HG03460 (cell line): ENCODE measurements around the gene NOTO.

Experiments used
- ATAC-seq: cut with Tn5 transposase; IDR thresholded peaks from one replicate; pipeline ENCODE4 v1.9.1; 2021; ENCODE audit not compliant: unreplicated experiment

Gene NOTO

GRCh38 chr2:73255907-73256617 is 53.7 kb downstream of the NOTO start:
- ATAC-seq: no peak

GRCh38 chr2:73256618-73256922 is 54.2 kb downstream of the NOTO start:
- no peak for ATAC-seq

- ATAC-seq: no peak
These were observed 54.6 kb downstream of the NOTO start for GRCh38 chr2:73257021-73257420.

- ATAC-seq: no peak
These were observed 55.2 kb downstream of the NOTO start for GRCh38 chr2:73257425-73258125.

- no peak for ATAC-seq
These were observed 56.0 kb downstream of the NOTO start for GRCh38 chr2:73258186-73258912.

GRCh38 chr2:73258913-73259215 is 56.5 kb downstream of the NOTO start:
- ATAC-seq: no peak

GRCh38 chr2:73259276-73259675 is 56.9 kb downstream of the NOTO start:
- ATAC-seq: no peak

GRCh38 chr2:73259704-73260337 is 57.4 kb downstream of the NOTO start:
- no peak for ATAC-seq

- no peak for ATAC-seq
These were observed 58.1 kb downstream of the NOTO start for GRCh38 chr2:73260338-73260984.
